ENCODE measurements around the gene MAP4K4. TPM values are rescaled to one million over a fixed set of nuclear protein-coding genes. Genes with fewer than 3 reads are reported as not detected.

MAP4K4 gene
- total and polyA plus RNA-seq, 2 of the 13 experiments (the other 11 are each of a cell fraction or from before 2014, with no cell fraction given) = 105 to 264 TPM

GRCh38 chr2:101737478-101738255, 40.2 kb downstream of the MAP4K4 start (continued):
- TF ChIP-seq CSRNP1 (CRISPR knock-in tag; IDR thresholded peaks at IDR 0.05) (no peak), DZIP1 (CRISPR knock-in tag; IDR thresholded peaks at IDR 0.05) (no peak), HMGXB4 (CRISPR knock-in tag; IDR thresholded peaks at IDR 0.05; ENCODE audit: borderline replicate concordance in 1 of 2, low read depth in 1 of 2) (0 out of 4 replicates have a peak, but pooled peaks of 1 of the 2 experiments have one; percentile 13), POGZ (CRISPR knock-in tag; IDR thresholded peaks at IDR 0.05) (0 out of 2 replicates have a peak, but pooled peaks have one; percentile 9), NR2F6 (IDR thresholded peaks at IDR 0.05) (no peak), NR2F6 (CRISPR knock-in tag; IDR thresholded peaks at IDR 0.05) (no peak), E2F5 (CRISPR knock-in tag; conservative IDR thresholded peaks at IDR 0.05) (no peak), HBP1 (CRISPR knock-in tag; IDR thresholded peaks at IDR 0.05; ENCODE audit: low read depth) (no peak), KLF9 (CRISPR knock-in tag; IDR thresholded peaks at IDR 0.05; ENCODE audit: low read depth) (0 out of 2 replicates have a peak, but pooled peaks have one; percentile 34), MED13 (CRISPR knock-in tag; IDR thresholded peaks at IDR 0.05) (no peak), DDIT3 (CRISPR knock-in tag; IDR thresholded peaks at IDR 0.05) (no peak), ZIK1 (CRISPR knock-in tag; IDR thresholded peaks at IDR 0.05; ENCODE audit: borderline replicate concordance, low read depth) (no peak), CCAR2 (optimal IDR thresholded peaks at IDR 0.05; ENCODE audit: low read depth, low read length) (no peak), ZNF34 (CRISPR knock-in tag; IDR thresholded peaks at IDR 0.05; ENCODE audit: borderline replicate concordance) (no peak), SP2 (CRISPR knock-in tag; IDR thresholded peaks at IDR 0.05) (no peak), NRL (CRISPR knock-in tag; IDR thresholded peaks at IDR 0.05; ENCODE audit: borderline replicate concordance) (no peak), RBM22 (optimal IDR thresholded peaks at IDR 0.05; ENCODE audit: low read length) (no peak)
